HepG2 (cell line): ENCODE measurements around the gene ALX3. TPM values are rescaled to one million over a fixed set of nuclear protein-coding genes. Genes with fewer than 3 reads are reported as not detected.

Experiments used
- ATAC-seq: fragments of 200-7000 bp; cut with Tn5 transposase; 3 replicates; pipeline ENCODE4 v1.9.1; 2020; ENCODE audit warnings: mild to moderate bottlenecking, moderate library complexity
- BruUV-seq: library from RNA; stranded (reverse); fragments of 400-500 nt; replicated peaks from 2 replicates; lab custom pipeline; 2021; lab: Mats Ljungman, UMichigan
- CTCF ChIA-PET: fragments of 300-600 bp; formaldehyde crosslinking; extraction: SDS; loops from one replicate; lab custom pipeline; 2021; ENCODE audit warnings: low total read pairs, inconsistent platforms, low intra/inter-chr PET ratio; lab: Yijun Ruan, JAX
- POLR2A ChIA-PET: fragments of 350-600 bp; sonication (Branson Sonifier 250); formaldehyde crosslinking; loops from one replicate; lab custom pipeline; 2020; ENCODE audit warnings: antibody characterized with exemption, inconsistent platforms; lab: Yijun Ruan, JAX
- DNase-seq: peaks from one replicate; pipeline ENCODE4 v3.0.0-alpha.2; 2015; ENCODE audit warnings: low spot score
- FAIRE-seq: peaks from 3 replicates; lab custom pipeline; 2011; peaks lifted over from hg19 to GRCh38; lab: Jason Lieb, UNC
- H2AFZ ChIP-seq: one replicate; pipeline ENCODE4 v1.6.1; 2011; ENCODE audit warnings: low read length, inconsistent platforms
- H3K27ac ChIP-seq: fragments of 300-600 bp; 3 replicates; pipeline ENCODE4 v1.8.0; 2011; ENCODE audit warnings: mixed run types, mild to moderate bottlenecking, mixed read lengths, low read length, inconsistent platforms; ENCODE audit not compliant: insufficient read depth; ENCODE audit errors: extremely low read length
- H3K27me3 ChIP-seq, 2 experiments: fragments of 200-600 bp in 1 of 2; 2 replicates in 1 of 2; 3 replicates in 1 of 2; pipeline versions ENCODE4 v1.6.0 to v1.8.0; 2011; ENCODE audit warnings: low read length in 2 of 2, mild to moderate bottlenecking in 2 of 2, moderate library complexity in 2 of 2, inconsistent platforms in 1 of 2; ENCODE audit not compliant: insufficient read depth in 2 of 2, control insufficient read depth in 1 of 2
- H3K36me3 ChIP-seq, 2 experiments: fragments of 200-600 bp in 1 of 2; replicated peaks in 1 of 2; 2 replicates in 1 of 2; 3 replicates in 1 of 2; pipeline versions ENCODE4 v1.5.1 to v1.8.0; 2011; ENCODE audit warnings: low read length in 2 of 2, inconsistent platforms in 1 of 2; ENCODE audit not compliant: insufficient read depth in 2 of 2, control insufficient read depth in 1 of 2
- H3K4me1 ChIP-seq: 2 replicates; pipeline ENCODE4 v1.5.1; 2012; ENCODE audit warnings: low read length, inconsistent platforms; ENCODE audit not compliant: insufficient read depth
- H3K4me2 ChIP-seq: 2 replicates; pipeline ENCODE4 v1.6.0; 2011; ENCODE audit warnings: low read depth, low read length, inconsistent platforms
- H3K4me3 ChIP-seq, 3 experiments: fragments of 200-600 bp in 1 of 3; sonication (generic), shearing (Covaris generic) in 1 of 3; replicated peaks in 1 of 3; 2 replicates each; pipeline ENCODE4 v1.5.1; 2011 to 2016; ENCODE audit warnings: low read length in 3 of 3, inconsistent platforms in 2 of 3, low read depth in 2 of 3, mild to moderate bottlenecking in 2 of 3, control low read depth in 1 of 3, mixed read lengths in 1 of 3; ENCODE audit not compliant: insufficient read depth in 1 of 3
- H3K79me2 ChIP-seq: one replicate; pipeline ENCODE4 v1.6.1; 2011; ENCODE audit warnings: low read length, inconsistent platforms; ENCODE audit not compliant: insufficient read depth
- H3K9ac ChIP-seq: 2 replicates; pipeline ENCODE4 v1.6.0; 2011; ENCODE audit warnings: mild to moderate bottlenecking, low read depth, low read length, inconsistent platforms; ENCODE audit not compliant: insufficient read depth
- H3K9me3 ChIP-seq: 2 replicates; pipeline ENCODE4 v1.5.1; 2012; ENCODE audit warnings: mild to moderate bottlenecking, low read length
- H4K20me1 ChIP-seq: 2 replicates; pipeline ENCODE4 v1.6.0; 2011; ENCODE audit warnings: inconsistent platforms, mild to moderate bottlenecking, low read length, moderate library complexity; ENCODE audit not compliant: insufficient read depth
- ATF7 ChIP-seq, 2 experiments: fragments of 450-650 bp in 1 of 2; sonication (generic) in 1 of 2; formaldehyde crosslinking in 1 of 2; IDR thresholded peaks; 2 replicates each; pipeline versions ENCODE4 v1.4.0 to v1.6.1; 2016 to 2020; ENCODE audit warnings: antibody characterized with exemption in 1 of 2, mild to moderate bottlenecking in 1 of 2, missing genetic modification reagents in 1 of 2
- GFI1 ChIP-seq: sonication (generic); formaldehyde crosslinking; IDR thresholded peaks from 2 replicates; pipeline ENCODE4 v1.5.0; 2020; ENCODE audit warnings: missing genetic modification reagents, mild to moderate bottlenecking, borderline replicate concordance
- HCFC1 ChIP-seq: fragments of 150-350 bp; IDR thresholded peaks from 2 replicates; pipeline ENCODE4 v1.6.1; 2014; ENCODE audit warnings: low read depth, low read length
- HNRNPUL1 ChIP-seq: fragments of 200-400 bp; formaldehyde crosslinking; IDR thresholded peaks from 2 replicates; pipeline ENCODE4 v1.6.1; 2017; ENCODE audit warnings: low read depth, mild to moderate bottlenecking, low read length, moderate library complexity
- MEF2D ChIP-seq: sonication (generic); formaldehyde crosslinking; IDR thresholded peaks from 2 replicates; pipeline ENCODE4 v1.5.1; 2020; ENCODE audit warnings: mild to moderate bottlenecking, missing genetic modification reagents
- NR3C1 ChIP-seq: sonication (generic); formaldehyde crosslinking; IDR thresholded peaks from 2 replicates; pipeline ENCODE4 v1.4.0; 2020; ENCODE audit warnings: missing genetic modification reagents
- RCOR2 ChIP-seq: IDR thresholded peaks from 2 replicates; pipeline ENCODE4 v1.6.1; 2016; ENCODE audit warnings: missing biosample characterization, missing genetic modification reagents
- SYNCRIP ChIP-seq: fragments of 200-400 bp; formaldehyde crosslinking; IDR thresholded peaks from 2 replicates; pipeline ENCODE4 v1.6.1; 2018; ENCODE audit warnings: mild to moderate bottlenecking, low read depth, low read length; ENCODE audit not compliant: insufficient read depth
- WIZ ChIP-seq: sonication (generic); formaldehyde crosslinking; IDR thresholded peaks from 2 replicates; pipeline ENCODE4 v1.5.1; 2020; ENCODE audit warnings: mild to moderate bottlenecking, missing genetic modification reagents
- ZNF83 ChIP-seq: sonication (generic); formaldehyde crosslinking; IDR thresholded peaks from 2 replicates; pipeline ENCODE4 v1.4.0; 2020; ENCODE audit warnings: missing genetic modification reagents, mild to moderate bottlenecking, borderline replicate concordance
- ZSCAN30 ChIP-seq: sonication (generic); formaldehyde crosslinking; IDR thresholded peaks from 2 replicates; pipeline ENCODE4 v1.5.0; 2020; ENCODE audit warnings: mild to moderate bottlenecking, missing genetic modification reagents
- WGBS: methylation state at CpG from one replicate; pipeline ENCODE4 v1.1.6; 2017; ENCODE audit warnings: low lambda C conversion rate; 5-methylcytosine and 5-hydroxymethylcytosine counted together
- in situ Hi-C: cut with HindIII; loops from 2 replicates; pipeline ENCODE4 v1.10.0; 2017; ENCODE audit warnings: low pct_unique_long_range_greater_than_20kb; ENCODE audit not compliant: extremely low pct_ligation_motif_present
- intact Hi-C: fragments of 100-400 bp; cut with micrococcal nuclease; formaldehyde crosslinking; loops from one replicate; pipeline ENCODE4 v1.10.0; 2022; ENCODE audit not compliant: unreplicated experiment
- polyA plus RNA-seq, 8 experiments: library from polyadenylated mRNA; depleted of rRNA in 3 of 8; stranded (reverse) in 7 of 8; unstranded in 1 of 8; fragments of >200 nt; fragmentation: Illumina TruSeq in 4 of 8; extraction: Trizol in 4 of 8; gene quantifications; 2 replicates each; pipeline versions ENCODE4 v1.2.1 to v1.2.3, GENCODE V29; 2011 to 2016; ENCODE audit warnings: low read depth in 4 of 8, missing spikeins in 1 of 8, mixed read lengths in 1 of 8; ENCODE audit not compliant: insufficient read depth in 1 of 8
- total RNA-seq, 5 experiments: library from RNA; depleted of rRNA; stranded (reverse); fragments of >200 nt; fragmentation: Illumina TruSeq; extraction: Trizol; gene quantifications; 2 replicates each; pipeline ENCODE4 v1.2.3, GENCODE V29; 2016; ENCODE audit warnings: low read depth in 1 of 5

Gene ALX3
- total and polyA plus RNA-seq, 2 of the 13 experiments (the other 11 are each of a cell fraction or from before 2014, with no cell fraction given): not detected

DNA sequence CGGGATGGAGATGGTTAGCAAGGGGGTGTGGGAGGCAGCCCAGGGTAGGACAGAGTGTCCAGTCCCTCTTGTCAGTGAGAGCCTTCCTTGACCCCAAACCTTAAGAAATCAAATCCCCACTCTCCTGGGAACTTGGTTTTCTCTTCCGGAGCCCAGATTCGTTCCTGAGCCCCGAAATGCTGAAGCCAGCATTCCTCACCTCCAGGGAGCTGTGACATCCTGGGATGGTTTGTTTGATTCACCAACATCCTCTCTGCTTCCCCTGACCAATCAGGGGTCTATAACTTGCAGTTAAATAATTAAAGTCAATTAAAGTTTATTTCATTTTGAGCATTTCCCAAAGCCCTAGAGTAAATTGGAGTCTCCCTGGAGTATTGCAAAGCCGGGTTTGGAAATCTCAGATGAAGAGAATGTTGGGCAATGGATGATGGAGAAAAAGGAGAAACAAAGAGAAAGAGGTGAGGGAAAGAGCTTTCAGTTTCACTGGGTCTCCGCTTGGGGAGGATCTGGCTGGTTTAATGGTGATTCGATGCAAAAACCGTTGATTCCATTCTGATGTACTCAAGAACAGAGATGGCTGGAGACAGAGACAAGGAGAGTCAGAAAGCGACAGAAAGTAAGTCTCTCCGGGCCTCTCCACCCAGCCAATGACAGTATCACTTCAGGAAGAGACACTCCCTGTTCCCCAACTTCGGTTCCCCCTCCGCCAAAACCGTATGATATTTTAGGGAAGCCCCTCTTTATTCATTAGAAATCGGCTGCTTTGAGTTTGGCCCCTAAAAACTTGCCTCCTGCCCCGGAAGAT lies 12.8 kb upstream of the ALX3 start:
- Histone ChIP-seq H3K27ac (no peak overlapping the region), H3K4me3 (no peak overlapping the region), H3K4me1 (peaks cover 7% of the 10 kb centered on the region; the same call in 1 of the 2 replicates), H3K27me3 (peaks cover 3 to 55% of the 10 kb centered on the region in 2 experiments; a peak in 3 of 5 replicates), H4K20me1 (no peaks in the 10 kb centered on the region), H3K9me3 (no peaks in the 10 kb centered on the region), H3K36me3 (no peaks in the 10 kb centered on the region), H2AFZ (no peak overlapping the region), H3K9ac (no peak overlapping the region), H3K4me2 (no peak overlapping the region), H3K79me2 (no peaks in the 10 kb centered on the region)
- no peak for ATAC-seq
- no peak for DNase-seq
- 65% methylated on average over 14 of the region's 15 CpGs for WGBS
- no TSS peak for BruUV-seq
- intact Hi-C loops: no loop called here
- POLR2A ChIA-PET: no interaction called here
- in situ Hi-C loops: no loop called here
- CTCF ChIA-PET: no interaction called here
- no peak for FAIRE-seq
- no peak for TF ChIP-seq ZNF83
- no peak for TF ChIP-seq HCFC1
- TF ChIP-seq MEF2D (CRISPR knock-in tag): no peak
- TF ChIP-seq HNRNPUL1: no peak
- TF ChIP-seq GFI1 (CRISPR knock-in tag): no peak
- TF ChIP-seq SYNCRIP: no peak
- TF ChIP-seq ATF7 (IDR thresholded peaks at IDR 0.05): no peak
- TF ChIP-seq ATF7 (CRISPR knock-in tag; IDR thresholded peaks at IDR 0.05): no peak
- no peak for TF ChIP-seq WIZ
- TF ChIP-seq NR3C1: no peak
- TF ChIP-seq RCOR2: no peak
- TF ChIP-seq ZSCAN30 (CRISPR knock-in tag): no peak
